Endodermal cell (in vitro differentiated cells): ENCODE data around the gene CLDN3. TPM values are rescaled to one million over a fixed set of nuclear protein-coding genes. Genes with fewer than 3 reads are reported as not detected.

Source experiments
- DNase-seq: peaks from one replicate; pipeline ENCODE4 v3.0.0-alpha.2; 2017
- H3K27ac ChIP-seq: 2 replicates; pipeline ENCODE4 v1.5.1; 2013; ENCODE audit warnings: mild to moderate bottlenecking, low read depth, low read length, moderate library complexity
- H3K27me3 ChIP-seq: 2 replicates; pipeline ENCODE4 v1.6.1; 2013; ENCODE audit warnings: mild to moderate bottlenecking, low read length, moderate library complexity; ENCODE audit not compliant: insufficient read depth, control insufficient read depth, poor library complexity, severe bottlenecking
- H3K36me3 ChIP-seq: 2 replicates; pipeline ENCODE4 v1.7.0; 2013; ENCODE audit warnings: mild to moderate bottlenecking, low read length, moderate library complexity; ENCODE audit not compliant: control insufficient read depth, insufficient read depth
- H3K4me1 ChIP-seq: one replicate; pipeline ENCODE4 v1.7.0; 2013; ENCODE audit warnings: low read length; ENCODE audit not compliant: control insufficient read depth, insufficient read depth
- H3K4me3 ChIP-seq: 2 replicates; pipeline ENCODE4 v1.5.1; 2013; ENCODE audit warnings: mild to moderate bottlenecking, low read length, moderate library complexity
- H3K9ac ChIP-seq: 2 replicates; pipeline ENCODE4 v1.6.1; 2013; ENCODE audit warnings: mild to moderate bottlenecking, low read length, moderate library complexity; ENCODE audit not compliant: poor library complexity, severe bottlenecking; ENCODE audit errors: extremely low read depth
- H3K9me3 ChIP-seq: 2 replicates; pipeline ENCODE4 v1.6.1; 2013; ENCODE audit warnings: mild to moderate bottlenecking, low read length, moderate library complexity; ENCODE audit not compliant: control insufficient read depth
- H3K27ac Mint-ChIP-seq: 2 replicates; pipeline ENCODE4 v1.8.0; 2020; ENCODE audit warnings: mixed read lengths
- H3K27me3 Mint-ChIP-seq: 2 replicates; pipeline ENCODE4 v1.8.0; 2021; ENCODE audit warnings: mild to moderate bottlenecking, mixed read lengths; ENCODE audit not compliant: insufficient read depth
- H3K36me3 Mint-ChIP-seq: 2 replicates; pipeline ENCODE4 v1.8.0; 2020; ENCODE audit warnings: low read depth, mixed read lengths
- H3K4me1 Mint-ChIP-seq: 2 replicates; pipeline ENCODE4 v1.8.0; 2020; ENCODE audit warnings: mixed read lengths
- H3K4me3 Mint-ChIP-seq: 2 replicates; pipeline ENCODE4 v1.8.0; 2020; ENCODE audit warnings: mild to moderate bottlenecking, moderate library complexity, mixed read lengths
- H3K9me3 Mint-ChIP-seq: 2 replicates; pipeline ENCODE4 v1.8.0; 2020; ENCODE audit warnings: mild to moderate bottlenecking, mixed read lengths
- CTCF ChIP-seq: fragments of 200-600 bp; sonication (generic); conservative IDR thresholded peaks from 2 replicates; pipeline ENCODE4 v1.5.0; 2021; ENCODE audit warnings: antibody characterized with exemption, mild to moderate bottlenecking
- WGBS, 2 experiments: methylation state at CpG; one replicate each; pipeline versions ENCODE4 v1.1.5 to v1.1.7; 2013; ENCODE audit warnings: missing lambda C conversion rate in 2 of 2, mixed read lengths in 1 of 2; ENCODE audit not compliant: insufficient coverage in 1 of 2, insufficient read length in 1 of 2; 5-methylcytosine and 5-hydroxymethylcytosine counted together
- total RNA-seq, 2 donors: library from RNA; stranded (reverse); fragmentation: NEBNext Ultra II Directional in 1 of 2; extraction: Animal tissue kit (Norgen Biotek cat#: 25700) in 1 of 2; gene quantifications; 2 replicates in 1 of 2; 3 replicates in 1 of 2; pipeline ENCODE4 v1.2.1, GENCODE V29; 2021

CLDN3 gene
- total RNA-seq, 2 donors from 2014 or later, result 20.7 to 47.0 TPM

DNA sequence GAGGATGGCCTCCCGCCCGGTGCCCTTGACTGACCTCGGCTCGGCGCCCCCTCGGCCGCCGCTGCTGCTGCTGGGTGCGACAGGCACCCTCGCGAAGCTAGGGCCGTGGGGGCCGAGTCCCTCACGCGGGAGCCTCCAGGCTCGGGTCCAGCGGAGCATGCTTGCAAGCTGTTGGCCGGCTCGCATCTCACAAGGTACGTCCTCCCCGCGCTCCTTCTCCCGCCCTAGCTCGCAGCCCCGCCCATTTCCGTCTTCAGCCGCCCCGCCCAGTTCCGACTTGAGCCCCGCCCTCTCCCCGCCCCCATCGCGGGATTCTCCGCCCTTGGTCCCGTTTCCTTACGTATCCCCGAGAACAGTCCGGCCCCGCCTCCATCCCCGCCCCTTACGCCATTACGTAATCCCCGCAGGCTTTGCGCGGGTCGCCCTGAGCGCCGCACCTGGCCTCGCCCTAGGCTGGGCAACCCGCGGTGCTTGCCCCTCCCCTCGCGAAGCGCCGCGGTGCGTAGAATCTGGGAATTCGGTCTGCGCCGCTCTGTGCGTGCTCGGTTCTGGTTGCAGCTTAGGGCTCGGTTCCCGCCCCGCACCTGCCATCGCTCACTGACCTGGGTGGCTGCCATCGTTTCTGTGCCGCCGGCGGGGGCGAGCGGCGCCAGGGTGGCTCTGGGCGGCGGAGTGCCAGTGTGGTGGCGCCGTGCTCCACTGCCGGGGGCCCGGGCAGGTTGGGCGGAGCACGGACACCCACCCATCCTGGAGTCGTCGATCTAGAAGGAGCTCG lies 31.3 kb downstream of the CLDN3 start, which contains the start of gene ABHD11:
Gene ABHD11, minus strand, starts transcription at position 191 of the 775 bp plus-strand sequence. Its CDS starts 32 bp downstream, at position 159.
- peaks cover 11% of the 10 kb centered on the region for H3K4me1 ChIP-seq
- peak within 1 kb of the TSS; percentile 86 for H3K4me3 Mint-ChIP-seq

DNA sequence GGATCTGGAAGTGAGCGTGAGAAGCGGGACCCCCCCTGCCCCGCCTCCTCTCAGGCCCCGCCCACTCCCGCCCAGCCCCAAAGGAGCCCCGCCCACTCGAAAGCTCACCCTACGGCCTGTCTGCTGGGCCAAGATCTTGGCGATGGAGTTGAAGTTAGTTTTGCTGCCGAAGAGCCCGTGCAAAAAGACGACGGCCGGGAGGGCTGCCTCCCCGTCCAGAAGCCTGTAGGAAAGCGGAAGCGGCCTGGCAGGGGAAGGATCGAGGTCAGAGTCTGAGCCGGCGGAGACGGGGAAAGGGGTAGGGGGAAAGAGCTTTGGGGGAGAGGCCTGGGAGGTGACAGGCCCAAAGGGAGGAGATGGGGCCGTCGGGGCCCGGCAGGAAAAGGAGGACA lies 31.9 kb downstream of the CLDN3 start:
- peaks cover 21% of the 10 kb centered on the region for H3K36me3 ChIP-seq
- Mint-ChIP-seq H3K27ac (peak overlapping the region; percentile 94), H3K36me3 (peaks cover 18% of the 10 kb centered on the region), H3K4me1 (peaks cover 24% of the 10 kb centered on the region), H3K9me3 (no peaks in the 10 kb centered on the region), H3K4me3 (peak overlapping the region; percentile 86), H3K27me3 (no peaks in the 10 kb centered on the region)
- H3K9ac ChIP-seq, result peak overlapping the region; percentile 80
- DNase-seq, result peak; percentile 90
- no peaks in the 10 kb centered on the region for H3K27me3 ChIP-seq
- H3K27ac ChIP-seq, result no peak overlapping the region
- H3K9me3 ChIP-seq, result no peaks in the 10 kb centered on the region
- 2 to 5% methylated on average over 10 to 24 of the region's 24 CpGs for WGBS, 2 experiments
- peaks cover 7% of the 10 kb centered on the region for H3K4me1 ChIP-seq
- TF ChIP-seq CTCF, result no peak
- peak overlapping the region; percentile 88 for H3K4me3 ChIP-seq

More for the DNA sequence above, 31.3 kb downstream of the CLDN3 start, which contains the start of gene ABHD11:
- H3K27me3 ChIP-seq, result no peaks in the 10 kb centered on the region
- TF ChIP-seq CTCF, result no peak
- no peaks in the 10 kb centered on the region for H3K9me3 ChIP-seq
- Mint-ChIP-seq H3K9me3 (no peaks in the 10 kb centered on the region), H3K36me3 (peaks cover 18% of the 10 kb centered on the region), H3K27ac (peak within 1 kb of the TSS; percentile 98), H3K27me3 (no peaks in the 10 kb centered on the region), H3K4me1 (peaks cover 30% of the 10 kb centered on the region)
- 0% methylated on average over 36 to 84 of the region's 84 CpGs for WGBS, 2 experiments
- peaks cover 21% of the 10 kb centered on the region for H3K36me3 ChIP-seq
- H3K4me3 ChIP-seq, result peak within 1 kb of the TSS; percentile 88
- peak; percentile 100 for DNase-seq
- peak within 1 kb of the TSS; percentile 95 for H3K9ac ChIP-seq
- peak within 1 kb of the TSS; percentile 83 for H3K27ac ChIP-seq

GRCh38 chr7:73737491-73738219 lies 32.4 kb downstream of the CLDN3 start:
- peaks cover 21% of the 10 kb centered on the region for H3K36me3 ChIP-seq
- peaks cover 20% of the 10 kb centered on the region for H3K4me1 Mint-ChIP-seq
- DNase-seq, result no peak
- H3K4me3 Mint-ChIP-seq, result peak overlapping the region; percentile 86
- H3K36me3 Mint-ChIP-seq, result peaks cover 18% of the 10 kb centered on the region
- H3K4me3 ChIP-seq, result peak overlapping the region; percentile 88
- H3K27ac ChIP-seq, result no peak overlapping the region
- peaks cover 5% of the 10 kb centered on the region for H3K4me1 ChIP-seq
- no peaks in the 10 kb centered on the region for H3K27me3 ChIP-seq
- peak overlapping the region; percentile 94 for H3K27ac Mint-ChIP-seq
- TF ChIP-seq CTCF, result no peak
- no peaks in the 10 kb centered on the region for H3K27me3 Mint-ChIP-seq
- no peak overlapping the region for H3K9ac ChIP-seq
- no peaks in the 10 kb centered on the region for H3K9me3 Mint-ChIP-seq
- H3K9me3 ChIP-seq, result no peaks in the 10 kb centered on the region
- 78 to 82% methylated on average over 9 to 17 of the region's 17 CpGs for WGBS, 2 experiments
